Progenitor cell of endocrine pancreas (in vitro differentiated cells): ENCODE measurements around the gene LIN54. TPM values are rescaled to one million over a fixed set of nuclear protein-coding genes. Genes with fewer than 3 reads are reported as not detected.
"Not testable (repeated sequence)": the region's sequence is repeated elsewhere in the genome, so short reads cannot be mapped to it uniquely, and the experiment has no call there.

Experiments
- DNase-seq: peaks from one replicate; pipeline ENCODE4 v3.0.0; 2021; ENCODE audit warnings: low spot score; ENCODE audit not compliant: unreplicated experiment
- H3K27ac Mint-ChIP-seq: 2 replicates; pipeline ENCODE4 v1.8.0; 2021; ENCODE audit warnings: mild to moderate bottlenecking, moderate library complexity, mixed read lengths
- H3K27me3 Mint-ChIP-seq: 2 replicates; pipeline ENCODE4 v1.8.0; 2021; ENCODE audit warnings: mixed read lengths
- H3K36me3 Mint-ChIP-seq: 2 replicates; pipeline ENCODE4 v1.8.0; 2022; ENCODE audit warnings: mixed read lengths; ENCODE audit not compliant: insufficient read depth
- H3K4me1 Mint-ChIP-seq: 2 replicates; pipeline ENCODE4 v1.8.0; 2021; ENCODE audit warnings: low read depth, mixed read lengths
- H3K4me3 Mint-ChIP-seq: 2 replicates; pipeline ENCODE4 v1.8.0; 2021; ENCODE audit warnings: low read depth, mild to moderate bottlenecking, moderate library complexity, mixed read lengths
- H3K9me3 Mint-ChIP-seq: 2 replicates; pipeline ENCODE4 v1.8.0; 2021; ENCODE audit warnings: low read depth, mixed read lengths
- CTCF ChIP-seq: fragments of 200-600 bp; sonication (generic); IDR thresholded peaks from one replicate; pipeline ENCODE4 v1.5.0; 2021; ENCODE audit warnings: antibody characterized with exemption, mild to moderate bottlenecking; ENCODE audit not compliant: unreplicated experiment
- total RNA-seq: library from RNA; stranded (reverse); gene quantifications from 2 replicates; pipeline ENCODE4 v1.2.1, GENCODE V29; 2021

LIN54 gene
- total RNA-seq, 1 donor from 2014 or later = 19.6 TPM

- H3K36me3 Mint-ChIP-seq = no peaks in the 10 kb centered on the region
- no peaks in the 10 kb centered on the region for H3K27me3 Mint-ChIP-seq
- H3K4me3 Mint-ChIP-seq = peak overlapping the region; percentile 89
- no peaks in the 10 kb centered on the region for H3K9me3 Mint-ChIP-seq
- peak overlapping the region; percentile 93 for H3K27ac Mint-ChIP-seq
- DNase-seq = no peak
- H3K4me1 Mint-ChIP-seq = peaks cover 28% of the 10 kb centered on the region
- no peak for TF ChIP-seq CTCF
These were observed 507 bp downstream of the LIN54 start for GRCh38 chr4:83010111-83010521.

GRCh38 chr4:83009529-83009928 lies 1.1 kb downstream of the LIN54 start:
- no peak for TF ChIP-seq CTCF
- peak overlapping the region; percentile 89 for H3K4me3 Mint-ChIP-seq
- no peak for DNase-seq
- no peaks in the 10 kb centered on the region for H3K9me3 Mint-ChIP-seq
- no peaks in the 10 kb centered on the region for H3K36me3 Mint-ChIP-seq
- peak overlapping the region; percentile 93 for H3K27ac Mint-ChIP-seq
- H3K27me3 Mint-ChIP-seq = no peaks in the 10 kb centered on the region
- H3K4me1 Mint-ChIP-seq = peaks cover 28% of the 10 kb centered on the region

- DNase-seq, H3K27ac Mint-ChIP-seq, H3K4me3 Mint-ChIP-seq, H3K9me3 Mint-ChIP-seq, H3K4me1 Mint-ChIP-seq, H3K27me3 Mint-ChIP-seq, H3K36me3 Mint-ChIP-seq: not testable (repeated sequence)
These were observed 7.4 kb downstream of the LIN54 start for GRCh38 chr4:83003044-83003791.

- Mint-ChIP-seq H3K4me1 (peaks cover 2% of the 10 kb centered on the region), H3K9me3 (no peaks in the 10 kb centered on the region), H3K27me3 (no peaks in the 10 kb centered on the region)
These were observed 8.3 kb downstream of the LIN54 start for GRCh38 chr4:83002329-83002728.

GRCh38 chr4:82998898-82999297 lies 11.7 kb downstream of the LIN54 start:
- no peak overlapping the region for H3K27ac Mint-ChIP-seq
- H3K9me3 Mint-ChIP-seq = no peaks in the 10 kb centered on the region
- TF ChIP-seq CTCF = no peak
- peaks cover 2% of the 10 kb centered on the region for H3K4me1 Mint-ChIP-seq
- H3K27me3 Mint-ChIP-seq = no peaks in the 10 kb centered on the region
- DNase-seq = no peak
- H3K36me3 Mint-ChIP-seq = peaks cover 2% of the 10 kb centered on the region
- H3K4me3 Mint-ChIP-seq = no peak overlapping the region

More at GRCh38 chr4:83002329-83002728, 8.3 kb downstream of the LIN54 start:
- DNase-seq = no peak
- Mint-ChIP-seq H3K27ac (no peak overlapping the region), H3K4me3 (no peak overlapping the region), H3K36me3 (peaks cover 2% of the 10 kb centered on the region)
- no peak for TF ChIP-seq CTCF

- no peak for TF ChIP-seq CTCF
These were observed 15.8 kb downstream of the LIN54 start for GRCh38 chr4:82994834-82995233.

More at GRCh38 chr4:82994834-82995233, 15.8 kb downstream of the LIN54 start:
- DNase-seq = no peak
- Mint-ChIP-seq H3K27ac (peak overlapping the region; percentile 49), H3K27me3 (no peaks in the 10 kb centered on the region), H3K36me3 (peaks cover 8% of the 10 kb centered on the region), H3K4me1 (peaks cover 6% of the 10 kb centered on the region), H3K4me3 (no peak overlapping the region), H3K9me3 (peaks cover 4% of the 10 kb centered on the region)
